Measurements from ENCODE around the gene ANKRD53. TPM values are rescaled to one million over a fixed set of nuclear protein-coding genes. Genes with fewer than 3 reads are reported as not detected.

The ANKRD53 gene
- total RNA-seq, 2 donors from 2014 or later: 0.24 to 0.97 TPM

DNA sequence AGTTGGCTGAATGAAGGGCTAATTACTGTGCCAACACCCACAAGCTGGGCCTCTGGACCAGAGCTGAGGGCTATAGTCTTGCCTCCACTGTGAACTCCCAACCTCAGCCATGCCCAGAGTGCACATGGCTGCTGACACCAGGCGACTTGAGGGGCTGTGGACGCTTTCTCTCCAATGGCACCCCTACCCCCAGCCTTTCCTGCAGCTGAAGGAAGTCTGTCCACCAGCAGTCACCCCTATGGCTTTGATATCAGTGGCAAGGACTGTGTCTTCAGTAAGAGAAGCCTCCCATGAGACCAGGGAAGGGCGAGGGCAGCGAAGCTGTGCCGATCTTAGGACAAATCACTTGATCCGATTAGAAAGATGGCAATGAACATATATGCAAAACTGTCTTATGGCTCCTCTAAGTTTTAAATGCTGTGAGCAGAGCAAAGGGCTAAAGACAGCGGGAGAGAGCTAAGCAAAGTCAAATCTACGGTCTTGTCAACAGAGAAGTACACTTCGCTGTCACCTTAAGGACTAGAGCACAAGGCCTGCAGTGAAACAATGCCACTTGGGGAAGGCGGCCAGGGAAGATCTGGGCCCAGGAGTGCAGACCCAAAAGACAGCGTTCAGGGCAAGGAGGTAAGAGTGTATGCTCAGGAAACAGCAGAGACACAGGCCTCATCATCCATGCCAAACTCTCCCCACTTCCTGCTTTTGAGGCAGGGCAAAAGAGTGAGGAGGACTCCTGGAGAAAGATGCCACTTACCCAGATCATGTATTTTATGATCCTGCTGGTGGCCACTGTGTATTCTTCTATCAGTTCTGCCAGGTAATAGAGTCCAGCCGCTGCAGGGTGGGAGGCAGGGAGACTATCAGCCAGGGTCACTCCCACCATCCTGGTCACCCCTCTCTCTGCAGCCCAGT, 14.8 kb downstream of the ANKRD53 start:
- Histone ChIP-seq H3K27ac (ENCODE audit: low read depth, low read length) (no peak overlapping the region), H3K36me3 (ENCODE audit: control insufficient read depth, insufficient read depth, low read length) (peaks cover 25% of the 10 kb centered on the region), H3K27me3 (ENCODE audit: control insufficient read depth, insufficient read depth, low read length, poor library complexity, severe bottlenecking) (peaks cover 2% of the 10 kb centered on the region), H3K9me3 (ENCODE audit: control insufficient read depth, low read length) (no peaks in the 10 kb centered on the region), H3K9ac (ENCODE audit: extremely low read depth, low read length, poor library complexity, severe bottlenecking) (no peak overlapping the region), H3K4me3 (ENCODE audit: low read length) (peak overlapping the region; percentile 83), H3K4me1 (ENCODE audit: control insufficient read depth, insufficient read depth, low read length) (peaks cover 3% of the 10 kb centered on the region)
- no peaks in the 10 kb centered on the region for H3K9me3 Mint-ChIP-seq
- TF ChIP-seq, protein P1, sequence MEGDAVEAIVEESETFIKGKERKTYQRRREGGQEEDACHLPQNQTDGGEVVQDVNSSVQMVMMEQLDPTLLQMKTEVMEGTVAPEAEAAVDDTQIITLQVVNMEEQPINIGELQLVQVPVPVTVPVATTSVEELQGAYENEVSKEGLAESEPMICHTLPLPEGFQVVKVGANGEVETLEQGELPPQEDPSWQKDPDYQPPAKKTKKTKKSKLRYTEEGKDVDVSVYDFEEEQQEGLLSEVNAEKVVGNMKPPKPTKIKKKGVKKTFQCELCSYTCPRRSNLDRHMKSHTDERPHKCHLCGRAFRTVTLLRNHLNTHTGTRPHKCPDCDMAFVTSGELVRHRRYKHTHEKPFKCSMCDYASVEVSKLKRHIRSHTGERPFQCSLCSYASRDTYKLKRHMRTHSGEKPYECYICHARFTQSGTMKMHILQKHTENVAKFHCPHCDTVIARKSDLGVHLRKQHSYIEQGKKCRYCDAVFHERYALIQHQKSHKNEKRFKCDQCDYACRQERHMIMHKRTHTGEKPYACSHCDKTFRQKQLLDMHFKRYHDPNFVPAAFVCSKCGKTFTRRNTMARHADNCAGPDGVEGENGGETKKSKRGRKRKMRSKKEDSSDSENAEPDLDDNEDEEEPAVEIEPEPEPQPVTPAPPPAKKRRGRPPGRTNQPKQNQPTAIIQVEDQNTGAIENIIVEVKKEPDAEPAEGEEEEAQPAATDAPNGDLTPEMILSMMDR (conservative IDR thresholded peaks at IDR 0.05): no peak
- DNase-seq: peak; percentile 29
- peaks cover 9% of the 10 kb centered on the region for H3K4me1 Mint-ChIP-seq
- H3K36me3 Mint-ChIP-seq (ENCODE audit: low read depth): peaks cover 21% of the 10 kb centered on the region
- no peak overlapping the region for H3K27ac Mint-ChIP-seq
- peak overlapping the region; percentile 90 for H3K4me3 Mint-ChIP-seq
- no peaks in the 10 kb centered on the region for H3K27me3 Mint-ChIP-seq (ENCODE audit: insufficient read depth)
- WGBS, 2 experiments (ENCODE audit: insufficient coverage in 1 of 2, insufficient read length in 1 of 2): 96% methylated on average over 11 to 12 of the region's 12 CpGs

DNA sequence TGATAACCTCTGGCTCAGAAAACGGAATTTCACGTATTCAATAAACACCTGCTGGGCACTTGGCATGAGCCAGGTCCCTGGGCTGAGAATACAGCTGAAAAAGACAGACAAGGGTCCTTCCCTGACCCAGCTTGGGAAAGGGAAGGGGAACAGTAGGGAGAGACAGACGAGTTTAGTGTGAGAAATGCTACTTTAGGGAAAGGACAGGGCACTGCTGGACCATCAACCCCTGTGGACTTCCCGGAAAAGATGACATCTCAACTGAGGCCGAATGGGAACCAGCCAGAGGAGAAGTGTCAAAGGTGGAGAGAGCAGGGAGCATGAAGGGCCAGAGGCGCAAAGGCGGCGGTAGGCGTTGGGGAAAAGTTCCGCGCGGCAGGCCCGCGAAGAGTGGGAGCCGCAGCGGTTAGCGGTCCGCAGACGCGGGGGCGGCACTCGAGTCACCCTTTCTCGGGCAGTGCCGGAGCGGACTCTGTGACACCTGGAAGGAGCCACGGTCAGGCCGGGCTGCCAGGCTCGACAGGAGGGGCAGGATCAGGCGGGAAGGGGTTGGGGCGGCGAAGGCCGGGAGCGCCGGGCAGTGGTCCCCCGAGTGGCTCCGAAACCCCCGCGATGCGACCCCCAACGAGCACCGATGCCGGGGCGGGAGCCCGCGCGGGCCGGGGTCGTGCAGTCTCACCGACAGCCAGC, 15.7 kb downstream of the ANKRD53 start:
- Mint-ChIP-seq H3K36me3 (ENCODE audit: low read depth) (peaks cover 14% of the 10 kb centered on the region), H3K27ac (peak overlapping the region; percentile 10), H3K4me1 (peaks cover 9% of the 10 kb centered on the region), H3K9me3 (no peaks in the 10 kb centered on the region), H3K27me3 (ENCODE audit: insufficient read depth) (peaks cover 8% of the 10 kb centered on the region), H3K4me3 (peak overlapping the region; percentile 90)
- peaks cover 3% of the 10 kb centered on the region for H3K4me1 ChIP-seq (ENCODE audit: control insufficient read depth, insufficient read depth, low read length)
- peaks cover 17% of the 10 kb centered on the region for H3K36me3 ChIP-seq (ENCODE audit: control insufficient read depth, insufficient read depth, low read length)
- TF ChIP-seq, protein P1 (conservative IDR thresholded peaks at IDR 0.05): no peak
- peak overlapping the region; percentile 57 for H3K9ac ChIP-seq (ENCODE audit: extremely low read depth, low read length, poor library complexity, severe bottlenecking)
- peak overlapping the region; percentile 83 for H3K4me3 ChIP-seq (ENCODE audit: low read length)
- peak; percentile 44 for DNase-seq
- no peaks in the 10 kb centered on the region for H3K9me3 ChIP-seq (ENCODE audit: control insufficient read depth, low read length)
- H3K27ac ChIP-seq (ENCODE audit: low read depth, low read length): no peak overlapping the region
- 2 to 5% methylated on average over 17 to 49 of the region's 49 CpGs for WGBS, 2 experiments (ENCODE audit: insufficient coverage in 1 of 2, insufficient read length in 1 of 2)
- H3K27me3 ChIP-seq (ENCODE audit: control insufficient read depth, insufficient read depth, low read length, poor library complexity, severe bottlenecking): peaks cover 7% of the 10 kb centered on the region

DNA sequence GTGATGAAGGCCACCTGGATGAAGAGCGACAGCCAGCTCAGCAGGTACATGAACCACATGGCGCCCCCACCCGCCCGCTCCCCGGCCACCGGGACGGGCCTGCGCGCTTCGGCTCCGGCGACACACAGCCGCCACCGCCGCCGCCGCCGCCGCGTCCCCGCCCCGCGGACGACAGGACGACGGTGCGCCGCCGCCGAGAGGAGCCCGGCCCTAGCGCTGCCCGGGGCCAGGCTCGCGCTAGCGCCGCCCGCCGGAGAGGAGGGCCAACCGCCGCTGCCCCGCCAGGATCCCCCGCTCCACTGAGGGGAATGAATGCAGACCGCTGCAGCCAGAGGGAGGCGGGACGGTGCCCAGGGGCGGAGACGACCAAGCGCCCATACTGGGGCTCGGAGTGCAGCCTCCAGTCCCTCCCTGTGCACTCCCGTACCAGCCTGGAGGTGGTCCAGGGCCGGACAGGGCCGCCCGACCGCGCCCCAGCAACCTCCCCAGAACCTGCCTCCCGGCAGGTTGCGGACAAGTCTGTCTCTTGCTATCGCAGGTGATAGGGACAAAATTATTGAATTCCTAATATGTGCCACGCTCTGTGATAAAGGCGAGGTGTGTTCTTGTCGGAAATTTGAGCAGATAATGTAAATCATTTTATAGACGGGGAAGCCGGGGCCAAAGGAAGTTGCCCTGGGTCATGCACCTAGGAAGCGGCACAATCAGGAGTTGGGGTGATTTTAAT, 16.4 kb downstream of the ANKRD53 start, which contains the start of gene TEX261:
TEX261 (minus strand) TSS at position 175 of the 727 bp plus-strand sequence; CDS start at position 59, 116 bp downstream.
- Mint-ChIP-seq H3K4me3 (peak within 1 kb of the TSS; percentile 90), H3K9me3 (no peaks in the 10 kb centered on the region), H3K27ac (peak within 1 kb of the TSS; percentile 55), H3K36me3 (ENCODE audit: low read depth) (peaks cover 9% of the 10 kb centered on the region), H3K4me1 (peaks cover 9% of the 10 kb centered on the region), H3K27me3 (ENCODE audit: insufficient read depth) (peaks cover 10% of the 10 kb centered on the region)
- no peaks in the 10 kb centered on the region for H3K9me3 ChIP-seq (ENCODE audit: control insufficient read depth, low read length)
- peaks cover 11% of the 10 kb centered on the region for H3K36me3 ChIP-seq (ENCODE audit: control insufficient read depth, insufficient read depth, low read length)
- H3K27ac ChIP-seq (ENCODE audit: low read depth, low read length): no peak within 1 kb of the TSS
- peak within 1 kb of the TSS; percentile 57 for H3K9ac ChIP-seq (ENCODE audit: extremely low read depth, low read length, poor library complexity, severe bottlenecking)
- TF ChIP-seq, protein P1 (conservative IDR thresholded peaks at IDR 0.05): peak; percentile 71
- WGBS, 2 experiments (ENCODE audit: insufficient coverage in 1 of 2, insufficient read length in 1 of 2): 0 to 1% methylated on average over 29 to 65 of the region's 65 CpGs
- H3K27me3 ChIP-seq (ENCODE audit: control insufficient read depth, insufficient read depth, low read length, poor library complexity, severe bottlenecking): peaks cover 7% of the 10 kb centered on the region
- H3K4me1 ChIP-seq (ENCODE audit: control insufficient read depth, insufficient read depth, low read length): peaks cover 3% of the 10 kb centered on the region
- H3K4me3 ChIP-seq (ENCODE audit: low read length): peak within 1 kb of the TSS; percentile 93
- DNase-seq: peak; percentile 97

All from endodermal cell (in vitro differentiated cells).